NCI-H1092 treated with DMSO at 0.1 percent for 48 hours (cell line): Measurements from ENCODE around the gene TBL1X.

ENCODE experiments used
- DNase-seq: peaks from one replicate; lab custom pipeline; 2025; lab: John Stamatoyannopoulos, UW

Gene TBL1X

DNA sequence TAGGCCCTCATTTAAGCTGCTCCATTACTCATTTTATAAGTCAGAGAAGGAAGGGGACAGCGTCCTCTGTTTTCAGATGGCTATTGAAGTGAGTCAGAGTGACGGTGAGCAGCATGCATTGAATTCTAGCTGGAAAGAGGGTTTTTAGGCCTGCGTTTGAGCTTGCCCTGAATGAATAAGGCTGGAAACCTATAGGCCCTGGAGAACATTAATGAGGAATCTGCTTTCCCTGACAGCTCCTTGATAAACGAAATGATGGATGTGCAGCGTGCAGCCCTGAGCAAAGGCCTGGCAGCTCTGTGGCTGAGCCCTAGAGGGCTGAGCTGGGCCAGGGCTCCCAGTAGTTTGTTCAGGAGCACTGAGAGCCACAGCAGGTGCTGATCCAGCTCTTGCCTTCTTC lies 33.4 kb downstream of the TBL1X start:
- DNase-seq: no peak

DNA sequence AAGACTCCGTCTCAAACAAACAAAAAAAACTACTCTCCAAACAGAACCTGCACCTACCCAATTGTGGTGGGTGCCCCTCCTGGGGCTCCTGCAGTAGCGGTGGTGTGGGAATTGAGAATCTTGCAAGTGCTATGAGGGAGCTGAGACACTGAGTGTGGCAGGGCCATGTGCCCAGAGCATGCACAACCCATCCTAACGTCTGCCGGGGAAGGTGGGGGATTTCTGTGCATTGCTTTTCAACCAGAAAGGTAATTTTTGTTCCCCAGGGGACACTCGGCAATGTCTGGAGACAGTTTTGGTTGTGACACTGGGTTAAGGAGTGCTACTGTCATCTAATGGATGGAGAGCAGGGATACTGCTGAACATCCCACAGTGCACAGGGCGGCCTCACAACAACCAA lies 35.7 kb downstream of the TBL1X start:
- DNase-seq: no peak

DNA sequence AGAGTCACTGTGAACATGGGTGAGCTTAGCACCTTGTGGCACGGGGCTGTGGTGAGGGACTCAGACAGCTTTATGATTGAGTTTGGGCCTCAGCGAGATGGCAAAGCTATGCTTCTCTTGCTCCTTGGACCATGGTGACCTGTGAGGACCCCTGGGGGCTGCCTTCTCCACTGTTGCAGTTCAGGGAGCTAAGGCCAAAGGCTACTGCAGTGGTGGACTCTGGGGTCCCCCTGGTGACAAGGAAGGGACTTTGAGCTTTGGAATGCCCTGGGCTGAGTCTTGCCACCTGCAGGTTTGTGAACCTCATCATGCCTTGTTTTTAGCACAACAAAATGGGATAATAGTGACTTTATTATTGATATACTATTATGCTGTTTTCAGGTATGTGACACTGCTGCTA lies 36.5 kb downstream of the TBL1X start:
- DNase-seq: no peak

DNA sequence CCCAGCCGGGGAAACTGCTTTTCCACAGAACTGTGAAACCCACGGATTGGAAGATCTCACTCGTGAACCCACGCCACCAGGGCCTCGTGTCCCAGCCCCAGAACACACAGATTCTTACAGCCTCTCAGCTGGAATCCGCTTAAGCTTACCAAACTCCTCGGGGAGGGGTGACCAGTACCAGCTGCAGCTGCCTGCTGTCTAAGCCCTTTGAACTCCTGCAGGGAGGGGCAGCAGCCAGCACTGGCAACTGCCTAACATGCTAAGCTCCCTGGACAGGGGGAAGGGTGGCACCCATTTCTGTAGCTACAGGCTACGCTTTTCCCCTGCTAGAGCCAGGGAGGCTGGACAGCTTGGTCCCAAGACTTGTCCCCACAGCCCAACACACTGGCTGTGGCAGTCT lies 38.4 kb downstream of the TBL1X start:
- no peak for DNase-seq

DNA sequence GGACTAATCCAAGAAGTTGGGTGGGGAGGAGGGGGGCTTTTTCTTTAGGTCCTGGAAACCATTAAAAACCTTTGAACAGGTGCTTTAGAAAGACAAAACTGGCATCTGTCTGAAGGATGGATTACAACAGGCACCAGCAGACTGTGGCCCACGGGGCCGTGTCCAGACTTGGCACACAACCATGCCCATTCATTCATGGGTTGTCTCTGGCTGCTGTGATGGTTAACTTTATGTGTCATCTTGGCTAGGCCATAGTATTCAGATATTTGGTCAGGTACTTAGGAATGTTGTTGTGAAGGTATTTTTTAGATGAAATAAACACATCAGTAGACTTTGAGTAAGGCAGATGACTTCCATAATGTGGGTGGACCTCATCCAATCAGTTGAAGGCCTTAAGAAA lies 45.5 kb downstream of the TBL1X start:
- DNase-seq: no peak

DNA sequence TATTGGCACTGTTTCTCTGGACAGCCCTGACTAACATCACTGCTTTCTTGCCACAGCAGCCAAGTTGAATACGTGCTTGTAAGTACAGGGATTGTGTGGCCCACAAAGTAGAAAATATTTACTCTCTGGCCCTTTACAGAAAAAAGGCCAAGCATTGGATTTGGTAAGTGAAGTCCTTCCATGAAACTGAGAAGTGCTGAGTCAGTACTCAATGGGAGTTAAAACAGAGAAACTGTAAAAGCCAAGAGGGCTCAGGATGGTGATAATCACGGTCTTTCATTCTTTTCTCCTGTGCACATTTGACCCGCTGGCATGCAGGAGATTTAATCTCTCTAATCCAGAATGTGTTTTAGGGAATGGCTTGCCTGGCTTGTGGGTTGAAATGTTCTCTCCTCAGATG lies 46.1 kb downstream of the TBL1X start:
- DNase-seq: no peak

DNA sequence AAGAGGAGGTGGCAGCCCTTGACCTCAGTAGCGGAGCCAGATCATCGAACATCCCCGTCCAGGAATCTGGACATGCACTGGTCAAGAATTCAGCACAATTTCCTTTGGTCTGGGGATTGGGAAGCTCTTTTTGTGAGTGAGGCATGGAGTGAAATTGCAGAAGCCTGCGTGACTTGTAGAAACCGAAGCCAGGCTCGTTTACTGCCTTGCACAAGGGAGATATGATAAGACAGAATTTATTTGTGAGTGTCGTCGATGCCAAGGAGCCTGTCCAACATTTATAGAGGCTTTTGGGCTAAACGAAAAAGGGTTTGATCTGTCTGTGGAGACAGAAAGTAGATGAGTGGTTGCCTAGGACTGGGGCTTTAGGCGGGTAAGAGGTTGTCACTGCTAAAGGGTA lies 50.6 kb downstream of the TBL1X start:
- no peak for DNase-seq

DNA sequence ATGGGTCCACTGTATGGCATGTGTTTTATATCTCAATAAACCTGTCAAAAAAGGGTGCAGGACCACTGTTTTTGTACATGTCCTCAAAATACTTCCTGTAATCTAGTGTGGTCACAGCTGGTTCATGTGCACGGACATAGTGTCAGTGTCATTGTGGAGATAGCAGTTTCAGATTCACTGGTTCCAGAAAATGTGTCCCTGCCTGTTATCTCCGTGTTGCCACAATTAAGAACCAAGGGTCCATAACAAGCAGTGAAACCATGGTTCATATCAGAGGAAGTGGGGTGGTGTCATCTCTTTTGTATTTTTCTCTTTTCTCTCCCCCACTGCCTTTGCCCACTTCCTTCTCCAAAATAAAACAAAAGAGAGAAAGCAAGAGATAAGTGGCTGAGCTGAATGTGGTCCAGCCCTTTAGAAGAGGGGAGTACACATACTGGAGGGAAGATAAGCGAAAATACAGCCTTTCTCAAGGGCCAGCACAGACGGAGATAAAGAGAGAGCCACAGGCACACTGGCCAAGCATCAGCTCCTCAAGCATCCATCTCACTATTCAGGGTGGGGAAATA lies 51.2 kb downstream of the TBL1X start:
- DNase-seq: no peak

DNA sequence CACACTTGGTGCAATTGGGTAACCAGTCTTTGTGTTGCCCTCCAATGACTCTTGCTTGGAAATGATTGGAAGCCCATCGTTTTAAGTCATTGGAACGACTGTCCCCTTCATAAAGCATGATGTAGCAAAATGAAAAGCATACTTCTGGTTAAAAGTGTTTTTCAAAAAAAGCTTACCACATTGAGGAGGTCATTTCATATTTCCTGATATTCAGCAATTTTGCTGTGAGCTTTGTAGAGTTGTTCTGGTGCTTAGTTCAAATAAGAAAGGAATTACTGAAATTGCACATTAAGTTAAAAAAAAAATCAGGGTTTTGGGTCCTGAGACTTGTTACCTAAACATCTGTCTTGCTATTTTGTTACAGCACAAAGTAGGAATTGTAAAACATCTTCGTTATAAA lies 51.8 kb downstream of the TBL1X start:
- no peak for DNase-seq

DNA sequence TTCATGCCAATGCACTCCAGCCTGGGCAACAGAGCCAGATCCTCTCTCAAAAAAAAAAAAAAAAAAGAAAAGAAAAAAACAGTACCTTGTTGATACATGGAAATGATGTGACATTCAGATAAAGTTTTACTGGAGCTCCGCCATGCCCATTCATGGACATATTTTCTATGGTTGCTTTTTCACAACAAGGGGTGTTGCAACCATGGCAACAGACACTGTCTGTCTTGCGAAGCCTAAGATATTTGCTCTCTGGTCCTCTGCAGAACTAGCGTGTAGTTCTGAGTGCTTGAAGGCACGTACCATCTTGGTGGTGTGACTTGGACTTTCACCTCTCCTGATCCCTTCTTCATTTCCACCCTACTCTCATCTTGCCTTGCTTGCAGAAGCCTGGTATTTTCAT lies 53.2 kb downstream of the TBL1X start:
- DNase-seq: no peak

DNA sequence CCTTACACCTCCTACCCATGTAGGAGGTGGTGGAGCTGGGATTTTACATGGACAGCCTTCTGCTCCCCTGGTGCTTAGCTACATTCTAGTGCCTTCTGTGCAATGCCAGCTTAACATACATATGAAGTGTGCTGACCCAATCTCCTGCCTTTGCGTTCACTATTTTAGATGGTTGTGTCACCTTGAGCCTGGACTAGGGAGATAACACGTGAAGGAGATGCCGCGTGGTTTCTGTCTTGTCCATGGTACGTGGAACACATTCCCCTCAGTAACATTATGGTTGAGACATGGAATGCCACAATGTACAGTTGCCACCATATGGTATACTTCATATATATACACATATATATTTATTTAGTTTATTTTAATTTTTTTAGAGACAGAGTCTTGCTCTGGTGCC lies 54.0 kb downstream of the TBL1X start:
- no peak for DNase-seq

DNA sequence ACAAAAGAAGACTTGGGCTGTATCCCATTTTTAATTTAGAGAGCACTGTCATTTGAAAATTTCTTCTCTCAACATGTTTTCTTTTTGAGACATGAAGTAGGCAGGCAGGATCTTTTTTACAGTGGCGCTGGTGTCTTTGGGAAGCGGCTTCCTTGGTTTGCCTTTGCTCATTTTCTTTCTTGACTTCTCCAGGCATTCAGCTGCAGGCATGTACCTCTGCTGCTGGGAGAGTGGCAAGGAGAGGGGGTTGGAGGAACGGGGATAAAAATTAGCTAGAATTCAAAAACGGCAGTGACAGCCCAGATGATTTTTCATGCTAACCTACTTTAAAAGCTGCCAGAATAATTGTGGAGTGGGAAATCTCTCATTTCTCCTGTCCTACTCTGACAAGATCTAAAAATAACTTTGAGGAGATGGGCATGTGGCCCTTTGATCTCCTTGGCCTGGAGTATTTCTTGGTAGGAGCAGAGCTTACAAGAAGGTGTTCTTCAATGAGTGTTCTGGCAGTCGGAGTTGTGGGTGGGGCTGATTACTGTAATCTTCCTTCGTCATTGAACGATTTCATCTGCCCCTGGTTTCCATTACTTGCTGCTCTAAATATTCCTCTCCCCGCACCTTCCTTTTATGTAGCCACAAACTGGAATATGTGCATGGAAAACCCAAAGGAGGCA lies 54.8 kb downstream of the TBL1X start:
- no peak for DNase-seq

DNA sequence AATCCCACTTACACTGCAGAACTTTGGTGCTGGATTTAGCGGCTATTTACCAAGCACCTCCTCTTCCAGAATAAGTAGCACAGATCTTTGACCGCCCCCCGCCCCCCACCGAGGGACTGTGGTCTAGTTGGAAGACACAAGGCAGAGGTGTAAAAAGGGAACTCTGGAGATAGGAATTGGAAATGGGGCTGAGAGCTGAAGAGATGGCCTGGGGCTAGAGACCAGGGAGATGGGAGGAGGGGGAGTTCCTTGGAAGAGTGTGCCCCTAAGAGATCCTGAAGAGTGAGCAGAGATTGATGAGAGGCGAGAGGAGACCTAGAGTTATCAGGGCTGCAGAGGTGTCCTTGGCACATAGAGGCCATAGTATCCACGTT lies 55.3 kb downstream of the TBL1X start:
- DNase-seq: no peak

DNA sequence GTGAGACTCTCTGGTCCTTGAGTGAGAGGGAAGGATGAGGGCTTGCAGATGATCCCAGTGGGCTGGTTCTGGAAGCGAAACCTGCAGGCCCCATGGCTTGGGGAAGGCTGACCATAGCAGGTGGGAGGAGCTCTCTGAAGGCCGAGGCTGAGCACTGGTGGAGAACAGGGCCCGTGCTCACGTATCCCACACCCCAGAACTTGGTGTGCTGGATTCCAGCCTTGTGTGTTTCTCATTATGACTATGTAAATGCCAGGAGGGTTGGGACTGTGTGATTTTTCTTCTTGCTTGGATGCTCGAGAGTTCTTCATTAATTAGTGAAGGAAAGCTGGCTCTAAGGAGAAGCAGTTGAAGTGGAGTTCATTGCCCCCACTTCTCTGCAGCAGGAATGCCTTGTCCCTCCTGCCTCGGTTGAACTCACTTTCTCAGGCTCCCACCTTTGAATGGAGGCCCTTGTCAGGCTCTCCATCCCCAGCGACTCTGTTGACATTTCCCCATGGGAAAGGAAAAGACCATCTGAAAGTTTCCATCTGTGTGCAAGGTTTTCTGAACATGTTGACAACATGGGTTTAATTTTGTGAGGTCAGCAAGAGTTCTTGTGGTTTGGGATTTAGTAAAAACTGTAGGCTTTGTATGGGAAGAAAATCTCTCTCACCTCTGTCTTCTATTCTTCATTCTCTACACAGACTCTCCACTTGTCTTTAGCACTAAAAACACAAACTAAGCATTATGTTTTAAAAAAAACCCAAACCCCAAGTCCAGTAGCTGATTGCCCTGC lies 57.7 kb downstream of the TBL1X start:
- DNase-seq: no peak

DNA sequence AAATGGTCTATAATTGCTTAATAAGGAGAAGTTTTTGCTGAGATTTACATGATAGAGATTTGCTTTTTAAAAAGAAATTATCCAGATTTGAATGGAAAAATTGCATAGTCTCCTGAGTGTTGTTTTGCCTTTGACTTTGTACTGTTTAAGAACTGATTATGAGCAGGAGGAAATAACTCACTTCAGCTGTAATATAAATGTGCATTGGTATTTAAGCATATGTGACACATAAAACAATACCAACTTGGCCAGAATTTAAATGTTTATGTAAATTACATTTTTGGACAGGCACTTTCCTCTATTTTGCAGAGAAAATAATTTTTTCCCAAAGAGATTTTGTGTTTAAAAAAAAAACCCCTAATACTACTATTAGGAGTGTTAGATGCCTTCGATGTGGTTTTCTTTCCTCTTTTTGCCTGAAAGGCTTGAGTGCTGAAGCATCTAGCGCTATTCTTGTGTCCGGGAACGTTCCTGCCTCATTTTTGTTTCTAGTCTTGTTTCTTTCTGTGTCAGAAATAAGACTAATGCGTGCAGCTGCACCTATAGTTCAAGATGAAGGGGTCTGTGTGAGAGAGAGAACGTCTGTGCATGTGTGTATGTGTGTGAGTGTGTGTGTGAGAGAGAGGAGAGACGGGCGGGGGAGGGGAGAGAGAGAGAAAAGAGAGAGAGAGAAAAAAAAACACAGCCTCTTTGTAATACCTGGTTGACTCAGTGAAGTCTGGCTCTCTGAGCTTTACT lies 60.8 kb downstream of the TBL1X start:
- no peak for DNase-seq

DNA sequence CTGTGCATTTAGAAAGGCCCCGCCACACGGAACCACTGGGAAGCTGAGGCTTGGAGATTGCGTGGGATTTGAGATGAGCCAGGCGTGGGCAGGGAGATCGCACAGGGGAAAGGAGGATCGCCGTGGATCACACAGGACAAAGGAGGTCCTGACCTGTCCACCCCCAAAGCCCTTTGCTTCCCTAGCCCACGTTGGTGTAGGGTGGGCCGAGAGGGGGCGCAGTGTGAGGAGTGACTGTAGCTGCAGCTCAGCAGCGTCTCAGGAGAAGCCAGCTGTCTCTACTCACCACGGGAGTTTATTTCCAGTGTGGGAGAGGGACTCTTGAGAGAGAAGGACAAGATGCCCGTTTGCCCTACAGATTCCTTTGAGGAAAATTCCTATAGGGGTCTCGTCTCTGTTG lies 62.1 kb downstream of the TBL1X start:
- no peak for DNase-seq

DNA sequence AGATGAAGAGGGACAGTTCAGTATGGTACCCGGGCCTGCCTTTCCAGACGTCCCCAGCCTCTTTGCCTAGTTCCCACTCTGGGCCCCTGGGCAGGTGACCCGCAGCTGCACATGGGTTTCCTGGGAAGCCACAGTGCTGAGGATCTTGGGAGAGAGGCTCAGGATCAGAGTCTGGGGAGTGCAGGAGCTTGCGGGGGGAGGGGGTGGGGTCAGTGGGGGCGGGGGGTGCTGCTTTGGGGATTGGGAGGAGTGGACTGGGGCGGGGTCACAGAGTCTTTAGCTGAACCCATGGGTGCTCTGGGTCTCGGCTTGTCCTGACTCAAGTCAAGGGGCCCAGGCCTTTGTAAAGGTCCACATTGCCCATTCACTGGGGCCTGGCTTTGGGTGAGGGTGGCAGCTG lies 63.6 kb downstream of the TBL1X start:
- DNase-seq: no peak

DNA sequence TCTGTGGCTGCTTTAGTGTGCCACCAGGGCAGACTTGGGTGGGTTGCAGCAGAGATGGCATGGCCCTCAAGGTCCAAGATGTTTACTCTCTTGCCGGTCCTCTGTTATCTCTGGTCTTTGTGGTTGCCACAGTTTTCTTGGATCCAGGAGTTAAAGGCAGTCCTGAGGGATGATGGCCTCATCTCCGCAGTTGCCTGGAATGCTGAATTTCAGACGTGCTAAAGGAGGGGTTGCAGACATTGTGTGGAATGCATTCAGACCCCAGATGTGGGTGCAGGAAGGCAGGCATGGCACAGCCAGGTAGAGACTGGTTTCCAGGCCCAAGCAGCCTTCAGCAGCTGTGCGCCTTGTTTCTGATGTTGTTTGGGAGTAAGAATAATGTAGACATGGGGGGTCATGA lies 64.4 kb downstream of the TBL1X start:
- DNase-seq: no peak

DNA sequence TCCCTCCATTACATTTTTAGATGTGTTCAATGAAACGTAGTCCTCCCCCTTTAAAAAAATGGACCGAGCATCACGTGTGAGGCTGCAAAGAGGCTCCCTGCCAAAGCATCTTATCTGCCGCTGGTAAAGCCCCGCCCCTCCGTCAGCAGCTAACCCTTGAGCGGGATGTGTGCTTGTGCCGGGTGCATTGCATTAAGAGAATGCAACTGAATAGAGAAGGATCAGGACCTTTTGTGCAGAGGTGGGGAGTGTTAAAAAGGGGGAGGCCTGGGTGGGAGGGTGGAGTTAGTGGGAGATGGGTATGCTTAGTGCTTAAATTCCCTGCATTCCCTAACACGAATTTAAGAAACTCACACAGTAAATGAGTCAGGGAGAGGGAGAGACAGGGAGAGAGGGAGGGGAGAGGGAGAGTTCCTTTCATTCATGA lies 66.0 kb downstream of the TBL1X start:
- DNase-seq: peak; percentile 89

DNA sequence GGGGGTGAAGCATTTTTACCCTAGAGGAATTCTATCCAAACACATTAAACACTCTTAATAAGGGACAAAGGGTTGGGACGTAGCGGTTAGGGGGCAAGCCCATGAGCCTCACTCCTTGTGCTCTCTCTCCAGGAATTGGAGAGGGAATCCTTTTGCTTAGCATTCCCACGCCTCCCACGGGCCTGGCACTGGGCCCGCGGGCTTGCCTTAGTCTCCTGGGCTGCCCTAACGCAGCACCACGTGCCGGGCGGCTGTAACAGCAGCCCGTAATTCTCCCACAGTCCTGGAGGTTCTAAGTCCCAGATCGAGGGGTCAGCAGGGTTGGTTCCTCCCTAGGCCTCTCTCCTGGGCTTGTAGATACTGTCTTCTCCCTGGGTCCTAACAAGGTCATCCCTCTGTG lies 67.5 kb downstream of the TBL1X start:
- DNase-seq: no peak

DNA sequence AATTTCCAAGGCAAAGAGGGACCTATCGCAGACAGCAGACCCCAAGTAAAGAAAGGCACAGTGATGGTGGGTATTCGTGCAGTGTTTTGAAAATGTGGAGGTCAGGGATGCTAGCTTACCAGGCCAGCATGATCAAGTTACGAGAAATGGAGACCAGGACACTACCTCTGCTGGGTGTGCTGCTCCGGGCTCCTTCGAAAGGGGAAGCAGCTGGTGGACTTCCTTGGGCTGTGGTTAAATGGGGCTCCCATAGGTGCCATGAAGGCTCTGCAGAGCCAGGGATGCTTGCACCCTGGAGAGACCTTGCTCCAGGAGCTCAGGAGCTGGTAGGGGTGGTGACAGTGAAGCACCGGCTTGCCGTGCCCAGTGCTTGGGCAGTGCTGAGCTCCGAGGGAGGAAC lies 68.8 kb downstream of the TBL1X start:
- no peak for DNase-seq

DNA sequence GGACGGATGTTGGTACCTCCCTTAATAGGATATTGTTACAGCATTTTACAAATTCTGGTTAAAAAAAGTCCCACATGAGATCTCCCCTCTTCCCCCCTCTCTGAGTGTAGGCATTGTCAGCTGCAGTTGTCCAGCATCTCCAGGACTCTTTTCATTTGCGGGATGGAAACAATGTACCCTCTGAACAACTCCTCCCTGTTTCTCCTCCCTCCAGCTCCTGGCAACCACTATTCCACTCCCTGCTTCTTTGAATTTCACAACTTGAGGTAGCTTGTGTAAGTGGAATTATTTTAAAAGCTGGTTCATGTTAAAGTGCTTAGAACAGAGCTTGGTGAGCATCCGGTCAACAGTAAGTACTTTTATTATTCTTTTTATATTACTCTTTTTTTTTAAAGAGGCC lies 69.8 kb downstream of the TBL1X start:
- DNase-seq: no peak

DNA sequence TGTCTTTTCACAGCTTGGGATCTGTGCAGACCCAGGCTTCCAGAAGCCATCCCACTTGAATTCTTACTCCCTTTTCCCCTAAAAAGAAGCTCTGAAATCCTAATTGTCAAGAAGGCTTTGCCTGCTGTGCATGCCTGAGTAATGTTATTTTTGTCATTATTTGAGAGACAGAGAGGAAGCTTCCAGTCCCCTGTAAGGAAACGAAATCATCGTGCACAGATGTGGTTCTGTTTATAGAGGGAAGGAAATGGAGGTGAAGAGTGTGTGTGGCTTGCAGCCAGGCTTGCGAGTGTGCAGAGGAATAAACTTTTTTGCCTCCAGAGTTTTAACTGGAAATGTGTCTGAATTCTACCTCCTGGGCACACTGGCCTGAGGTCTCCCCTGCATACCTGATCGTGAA lies 70.2 kb downstream of the TBL1X start:
- no peak for DNase-seq
